ENCODE data around the gene NACA2. TPM values are rescaled to one million over a fixed set of nuclear protein-coding genes. Genes with fewer than 3 reads are reported as not detected.

Gene NACA2
- total and polyA plus RNA-seq, 2 of the 13 experiments (the other 11 are each of a cell fraction or from before 2014, with no cell fraction given) = 0.21 TPM; not detected in 1

DNA sequence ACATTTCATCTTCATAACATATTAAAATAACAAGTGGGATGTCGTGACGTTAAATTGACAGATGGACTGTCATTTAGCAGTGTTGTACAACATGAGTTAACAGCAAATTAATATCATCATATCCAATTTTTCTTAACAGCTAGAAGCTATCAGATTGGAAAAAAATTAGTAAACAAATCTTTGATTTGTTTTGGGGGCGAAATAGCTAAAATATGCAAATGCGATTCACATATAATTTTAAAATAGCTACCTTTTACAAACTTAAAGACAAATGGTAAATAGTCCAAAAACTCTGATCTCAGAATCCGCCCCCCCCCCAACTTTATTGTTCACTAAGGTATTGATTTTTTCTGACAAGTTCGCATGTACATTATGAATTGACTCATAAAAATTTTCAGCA lies 20.3 kb upstream of the NACA2 start (continued):
- TF ChIP-seq, protein P1, sequence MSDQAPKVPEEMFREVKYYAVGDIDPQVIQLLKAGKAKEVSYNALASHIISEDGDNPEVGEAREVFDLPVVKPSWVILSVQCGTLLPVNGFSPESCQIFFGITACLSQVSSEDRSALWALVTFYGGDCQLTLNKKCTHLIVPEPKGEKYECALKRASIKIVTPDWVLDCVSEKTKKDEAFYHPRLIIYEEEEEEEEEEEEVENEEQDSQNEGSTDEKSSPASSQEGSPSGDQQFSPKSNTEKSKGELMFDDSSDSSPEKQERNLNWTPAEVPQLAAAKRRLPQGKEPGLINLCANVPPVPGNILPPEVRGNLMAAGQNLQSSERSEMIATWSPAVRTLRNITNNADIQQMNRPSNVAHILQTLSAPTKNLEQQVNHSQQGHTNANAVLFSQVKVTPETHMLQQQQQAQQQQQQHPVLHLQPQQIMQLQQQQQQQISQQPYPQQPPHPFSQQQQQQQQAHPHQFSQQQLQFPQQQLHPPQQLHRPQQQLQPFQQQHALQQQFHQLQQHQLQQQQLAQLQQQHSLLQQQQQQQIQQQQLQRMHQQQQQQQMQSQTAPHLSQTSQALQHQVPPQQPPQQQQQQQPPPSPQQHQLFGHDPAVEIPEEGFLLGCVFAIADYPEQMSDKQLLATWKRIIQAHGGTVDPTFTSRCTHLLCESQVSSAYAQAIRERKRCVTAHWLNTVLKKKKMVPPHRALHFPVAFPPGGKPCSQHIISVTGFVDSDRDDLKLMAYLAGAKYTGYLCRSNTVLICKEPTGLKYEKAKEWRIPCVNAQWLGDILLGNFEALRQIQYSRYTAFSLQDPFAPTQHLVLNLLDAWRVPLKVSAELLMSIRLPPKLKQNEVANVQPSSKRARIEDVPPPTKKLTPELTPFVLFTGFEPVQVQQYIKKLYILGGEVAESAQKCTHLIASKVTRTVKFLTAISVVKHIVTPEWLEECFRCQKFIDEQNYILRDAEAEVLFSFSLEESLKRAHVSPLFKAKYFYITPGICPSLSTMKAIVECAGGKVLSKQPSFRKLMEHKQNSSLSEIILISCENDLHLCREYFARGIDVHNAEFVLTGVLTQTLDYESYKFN (CRISPR knock-in tag; conservative IDR thresholded peaks at IDR 0.05) = no peak
- TF ChIP-seq ZSCAN12 (CRISPR knock-in tag; IDR thresholded peaks at IDR 0.05) = no peak
- no peak for TF ChIP-seq NRL (CRISPR knock-in tag; IDR thresholded peaks at IDR 0.05; ENCODE audit: borderline replicate concordance)
- no peak for TF ChIP-seq EP300 (IDR thresholded peaks at IDR 0.05; ENCODE audit: low read depth in 2 of 2, low read length in 2 of 2)
- TF ChIP-seq EP300 (CRISPR knock-in tag; IDR thresholded peaks at IDR 0.05; ENCODE audit: borderline replicate concordance) = no peak
- no peak for TF ChIP-seq MLLT10 (CRISPR knock-in tag; IDR thresholded peaks at IDR 0.05)
- no peak for TF ChIP-seq ZFP41 (CRISPR knock-in tag; IDR thresholded peaks at IDR 0.05; ENCODE audit: borderline replicate concordance)
- no peak for TF ChIP-seq ATRX (CRISPR knock-in tag; IDR thresholded peaks at IDR 0.05; ENCODE audit: borderline replicate concordance)
- TF ChIP-seq ZNF354B (CRISPR knock-in tag; IDR thresholded peaks at IDR 0.05) = no peak
- no peak for TF ChIP-seq BRCA1 (CRISPR knock-in tag; IDR thresholded peaks at IDR 0.05)
- no peak for TF ChIP-seq MAFK (conservative IDR thresholded peaks at IDR 0.05 in 1 of 2, IDR thresholded peaks at IDR 0.05 in 1 of 2; ENCODE audit: low read length in 2 of 2)

DNA sequence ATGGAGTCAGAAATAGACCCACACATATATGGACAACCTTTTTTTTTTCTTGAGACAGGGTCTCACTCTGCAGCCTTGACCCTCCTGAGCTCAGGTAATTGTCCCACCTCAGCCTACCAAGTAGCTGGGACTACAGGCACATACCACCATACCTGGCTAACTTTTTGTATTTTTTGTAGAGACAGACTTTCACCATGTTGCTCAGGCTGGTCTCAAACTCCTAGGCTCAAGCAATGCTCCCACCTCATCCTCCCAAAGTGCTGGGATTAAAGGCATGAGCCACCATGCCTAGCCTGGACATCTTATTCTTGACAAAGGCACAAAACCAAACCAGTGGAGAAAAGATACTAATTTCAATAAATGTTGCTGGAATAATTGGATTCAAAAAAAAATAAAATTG lies 14.7 kb upstream of the NACA2 start:
- in situ Hi-C loops (cut with HindIII; ENCODE audit: extremely low pct_ligation_motif_present, low pct_unique_long_range_greater_than_20kb) = no loop called here
- TF ChIP-seq, protein P2, sequence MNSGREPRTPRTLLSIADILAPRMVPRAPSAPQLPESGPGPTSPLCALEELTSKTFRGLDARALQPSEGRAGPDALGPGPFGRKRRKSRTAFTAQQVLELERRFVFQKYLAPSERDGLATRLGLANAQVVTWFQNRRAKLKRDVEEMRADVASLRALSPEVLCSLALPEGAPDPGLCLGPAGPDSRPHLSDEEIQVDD (CRISPR knock-in tag; IDR thresholded peaks at IDR 0.05; ENCODE audit: borderline replicate concordance) = no peak
- no peak for TF ChIP-seq CC2D1A (CRISPR knock-in tag; IDR thresholded peaks at IDR 0.05)
- TF ChIP-seq ZNF224 (CRISPR knock-in tag; IDR thresholded peaks at IDR 0.05) = no peak
- TF ChIP-seq DR1 (CRISPR knock-in tag; IDR thresholded peaks at IDR 0.05) = no peak
- no peak for TF ChIP-seq ZNF496 (CRISPR knock-in tag; IDR thresholded peaks at IDR 0.05; ENCODE audit: insufficient replicate concordance)
- no peak for TF ChIP-seq DMAP1 (CRISPR knock-in tag; IDR thresholded peaks at IDR 0.05)
- no peak for TF ChIP-seq RXRA (CRISPR knock-in tag; IDR thresholded peaks at IDR 0.05)
- TF ChIP-seq ZNF24 (IDR thresholded peaks at IDR 0.05) = no peak
- TF ChIP-seq, protein P3, sequence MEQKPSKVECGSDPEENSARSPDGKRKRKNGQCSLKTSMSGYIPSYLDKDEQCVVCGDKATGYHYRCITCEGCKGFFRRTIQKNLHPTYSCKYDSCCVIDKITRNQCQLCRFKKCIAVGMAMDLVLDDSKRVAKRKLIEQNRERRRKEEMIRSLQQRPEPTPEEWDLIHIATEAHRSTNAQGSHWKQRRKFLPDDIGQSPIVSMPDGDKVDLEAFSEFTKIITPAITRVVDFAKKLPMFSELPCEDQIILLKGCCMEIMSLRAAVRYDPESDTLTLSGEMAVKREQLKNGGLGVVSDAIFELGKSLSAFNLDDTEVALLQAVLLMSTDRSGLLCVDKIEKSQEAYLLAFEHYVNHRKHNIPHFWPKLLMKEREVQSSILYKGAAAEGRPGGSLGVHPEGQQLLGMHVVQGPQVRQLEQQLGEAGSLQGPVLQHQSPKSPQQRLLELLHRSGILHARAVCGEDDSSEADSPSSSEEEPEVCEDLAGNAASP (CRISPR knock-in tag; IDR thresholded peaks at IDR 0.05; ENCODE audit: borderline replicate concordance) = no peak

More for the DNA sequence above, 14.7 kb upstream of the NACA2 start:
- Histone ChIP-seq H3K4me2 (ENCODE audit: low read depth, low read length) (no peak overlapping the region), H3K9ac (ENCODE audit: insufficient read depth, low read depth, low read length) (no peak overlapping the region), H3K4me1 (ENCODE audit: insufficient read depth, low read length) (no peaks in the 10 kb centered on the region), H3K36me3 (replicated peaks in 1 of 2; ENCODE audit: control insufficient read depth in 1 of 2, insufficient read depth in 2 of 2, low read length in 2 of 2) (no peaks in the 10 kb centered on the region), H3K79me2 (ENCODE audit: insufficient read depth, low read length) (no peaks in the 10 kb centered on the region), H4K20me1 (ENCODE audit: insufficient read depth, low read length) (no peaks in the 10 kb centered on the region), H3K4me3 (replicated peaks in 1 of 3; ENCODE audit: insufficient read depth in 1 of 3, low read depth in 2 of 3, low read length in 3 of 3) (no peak overlapping the region), H3K27me3 (ENCODE audit: control insufficient read depth in 1 of 2, insufficient read depth in 2 of 2, low read length in 2 of 2) (no peaks in the 10 kb centered on the region), H3K9me3 (ENCODE audit: low read length) (no peaks in the 10 kb centered on the region), H2AFZ (ENCODE audit: low read length) (no peak overlapping the region), H3K27ac (ENCODE audit: extremely low read length, insufficient read depth, low read length) (no peak overlapping the region)
- BruUV-seq (replicated peaks) = no TSS peak
- ChIA-PET POLR2A (no interaction called here), CTCF (ENCODE audit: low intra/inter-chr PET ratio, low total read pairs) (no interaction called here)
- ATAC-seq (no peak), FAIRE-seq (no peak), DNase-seq (ENCODE audit: low spot score) (no peak)
- intact Hi-C loops (cut with micrococcal nuclease; ENCODE audit: unreplicated experiment) = no loop called here

Measured in HepG2 (cell line).